Astrocyte (in vitro differentiated cells and primary cell): ENCODE measurements around the gene MAK. TPM values are rescaled to one million over a fixed set of nuclear protein-coding genes. Genes with fewer than 3 reads are reported as not detected.

Source experiments
- DNase-seq: peaks from one replicate; pipeline ENCODE4 v3.0.0-alpha.2; 2010; ENCODE audit warnings: low read depth
- FAIRE-seq: peaks from 2 replicates; lab custom pipeline; 2011; peaks lifted over from hg19 to GRCh38; lab: Jason Lieb, UNC
- H2AFZ ChIP-seq: 2 replicates; pipeline ENCODE4 v1.6.0; 2012; ENCODE audit warnings: low read depth, low read length, inconsistent platforms
- H3K27ac ChIP-seq: 2 replicates; pipeline ENCODE4 v1.5.1; 2011; ENCODE audit warnings: low read depth, low read length, inconsistent platforms
- H3K27me3 ChIP-seq: 2 replicates; pipeline ENCODE4 v1.6.0; 2011; ENCODE audit warnings: low read length, inconsistent platforms; ENCODE audit not compliant: insufficient read depth
- H3K36me3 ChIP-seq: 2 replicates; pipeline ENCODE4 v1.5.1; 2011; ENCODE audit warnings: low read length, inconsistent platforms; ENCODE audit not compliant: insufficient read depth
- H3K4me1 ChIP-seq: 2 replicates; pipeline ENCODE4 v1.5.1; 2011; ENCODE audit warnings: low read length, inconsistent platforms; ENCODE audit not compliant: insufficient read depth
- H3K4me2 ChIP-seq: 2 replicates; pipeline ENCODE4 v1.6.0; 2012; ENCODE audit warnings: low read length, inconsistent platforms
- H3K4me3 ChIP-seq: 2 replicates; pipeline ENCODE4 v1.5.1; 2011; ENCODE audit warnings: low read depth, mild to moderate bottlenecking, low read length, inconsistent platforms; ENCODE audit not compliant: insufficient read depth
- H3K79me2 ChIP-seq: 2 replicates; pipeline ENCODE4 v1.6.0; 2012; ENCODE audit warnings: mild to moderate bottlenecking, low read length, inconsistent platforms; ENCODE audit not compliant: insufficient read depth
- H3K9ac ChIP-seq: 2 replicates; pipeline ENCODE4 v1.6.0; 2012; ENCODE audit warnings: mild to moderate bottlenecking, low read length, inconsistent platforms
- H3K9me3 ChIP-seq: 2 replicates; pipeline ENCODE4 v1.5.1; 2012; ENCODE audit warnings: low read depth, mild to moderate bottlenecking, low read length, inconsistent platforms; ENCODE audit not compliant: insufficient read depth
- H4K20me1 ChIP-seq: 2 replicates; pipeline ENCODE4 v1.6.0; 2012; ENCODE audit warnings: low read length, inconsistent platforms; ENCODE audit not compliant: insufficient read depth
- H3K27ac Mint-ChIP-seq: one replicate; pipeline ENCODE4 v1.8.0; 2021; ENCODE audit warnings: mild to moderate bottlenecking, mixed read lengths; ENCODE audit not compliant: unreplicated experiment
- H3K27me3 Mint-ChIP-seq: one replicate; pipeline ENCODE4 v1.8.0; 2021; ENCODE audit warnings: low read depth, mixed read lengths; ENCODE audit not compliant: unreplicated experiment
- H3K36me3 Mint-ChIP-seq: one replicate; pipeline ENCODE4 v1.8.0; 2021; ENCODE audit warnings: low read depth, mixed read lengths; ENCODE audit not compliant: unreplicated experiment
- H3K4me1 Mint-ChIP-seq: one replicate; pipeline ENCODE4 v1.8.0; 2021; ENCODE audit warnings: low read depth, mixed read lengths; ENCODE audit not compliant: unreplicated experiment
- H3K4me3 Mint-ChIP-seq: one replicate; pipeline ENCODE4 v1.8.0; 2021; ENCODE audit warnings: mild to moderate bottlenecking, moderate library complexity, mixed read lengths; ENCODE audit not compliant: unreplicated experiment
- H3K9me3 Mint-ChIP-seq: one replicate; pipeline ENCODE4 v1.8.0; 2021; ENCODE audit warnings: mild to moderate bottlenecking, mixed read lengths; ENCODE audit not compliant: unreplicated experiment
- CTCF ChIP-seq: IDR thresholded peaks from 2 replicates; pipeline ENCODE4 v1.5.1; 2011; ENCODE audit warnings: low read depth, mild to moderate bottlenecking, inconsistent platforms, low read length, moderate library complexity; ENCODE audit not compliant: insufficient read depth
- EZH2 ChIP-seq: IDR thresholded peaks from 2 replicates; pipeline ENCODE4 v1.6.1; 2012; ENCODE audit warnings: mild to moderate bottlenecking, low read length, inconsistent platforms; ENCODE audit not compliant: insufficient read depth
- total RNA-seq: library from RNA; stranded (reverse); gene quantifications from 2 replicates; pipeline ENCODE4 v1.2.1, GENCODE V29; 2021

MAK gene
- total RNA-seq, 1 donor from 2014 or later, result 0.05 TPM

- no peaks in the 10 kb centered on the region for H3K4me1 Mint-ChIP-seq
- Histone ChIP-seq H3K27me3 (no peaks in the 10 kb centered on the region), H3K4me3 (no peak overlapping the region), H2AFZ (no peak overlapping the region), H3K79me2 (no peaks in the 10 kb centered on the region), H3K9ac (no peak overlapping the region), H3K36me3 (no peaks in the 10 kb centered on the region), H3K4me2 (no peak overlapping the region), H3K4me1 (no peaks in the 10 kb centered on the region), H3K27ac (no peak overlapping the region), H3K9me3 (no peaks in the 10 kb centered on the region), H4K20me1 (no peaks in the 10 kb centered on the region)
- no peaks in the 10 kb centered on the region for H3K27me3 Mint-ChIP-seq
- H3K9me3 Mint-ChIP-seq, result no peaks in the 10 kb centered on the region
- TF ChIP-seq EZH2, result no peak
- no peak for TF ChIP-seq CTCF
- H3K4me3 Mint-ChIP-seq, result no peak overlapping the region
- peaks cover 2% of the 10 kb centered on the region for H3K36me3 Mint-ChIP-seq
- DNase-seq, result no peak
- no peak overlapping the region for H3K27ac Mint-ChIP-seq
- FAIRE-seq, result no peak
These were observed 44.1 kb downstream of the MAK start for GRCh38 chr6:10794239-10794638.

- Histone ChIP-seq H3K27ac (no peak overlapping the region), H3K27me3 (no peaks in the 10 kb centered on the region), H2AFZ (no peak overlapping the region), H3K79me2 (no peaks in the 10 kb centered on the region), H3K36me3 (no peaks in the 10 kb centered on the region), H3K9ac (no peak overlapping the region), H3K9me3 (no peaks in the 10 kb centered on the region), H4K20me1 (no peaks in the 10 kb centered on the region), H3K4me1 (no peaks in the 10 kb centered on the region), H3K4me2 (no peak overlapping the region), H3K4me3 (no peak overlapping the region)
- FAIRE-seq (no peak), DNase-seq (no peak)
- H3K27ac Mint-ChIP-seq, result no peak overlapping the region
- H3K4me3 Mint-ChIP-seq, result no peak overlapping the region
- H3K27me3 Mint-ChIP-seq, result no peaks in the 10 kb centered on the region
- H3K4me1 Mint-ChIP-seq, result no peaks in the 10 kb centered on the region
- peaks cover 2% of the 10 kb centered on the region for H3K36me3 Mint-ChIP-seq
- no peaks in the 10 kb centered on the region for H3K9me3 Mint-ChIP-seq
- TF ChIP-seq CTCF (no peak), EZH2 (no peak)
These were observed 44.6 kb downstream of the MAK start for GRCh38 chr6:10793695-10794094.

- Mint-ChIP-seq H3K4me3 (no peak overlapping the region), H3K27me3 (no peaks in the 10 kb centered on the region), H3K36me3 (peaks cover 2% of the 10 kb centered on the region), H3K27ac (no peak overlapping the region), H3K4me1 (no peaks in the 10 kb centered on the region), H3K9me3 (no peaks in the 10 kb centered on the region)
- Histone ChIP-seq H3K79me2 (no peaks in the 10 kb centered on the region), H3K4me2 (no peak overlapping the region), H3K4me1 (no peaks in the 10 kb centered on the region), H3K9me3 (no peaks in the 10 kb centered on the region), H3K9ac (no peak overlapping the region), H3K4me3 (no peak overlapping the region), H3K27me3 (no peaks in the 10 kb centered on the region), H4K20me1 (no peaks in the 10 kb centered on the region), H3K27ac (no peak overlapping the region), H2AFZ (no peak overlapping the region), H3K36me3 (no peaks in the 10 kb centered on the region)
- FAIRE-seq, result no peak
- TF ChIP-seq EZH2, result no peak
- no peak for TF ChIP-seq CTCF
- DNase-seq, result no peak
These were observed 45.3 kb downstream of the MAK start for GRCh38 chr6:10793035-10793434.
